ENCODE results near the gene CMTM4. TPM values are rescaled to one million over a fixed set of nuclear protein-coding genes. Genes with fewer than 3 reads are reported as not detected.
"Not testable (repeated sequence)": the region's sequence is repeated elsewhere in the genome, so short reads cannot be mapped to it uniquely, and the experiment has no call there.

The CMTM4 gene
- polyA plus RNA-seq, 3 donors = 69.1 to 70.8 (median 69.4) TPM

GRCh38 chr16:66706506-66706880 lies 9.9 kb upstream of the CMTM4 start:
- DNase-seq (ENCODE audit: low read depth in 3 of 3, low spot score in 2 of 3) = no peak

- no peak for DNase-seq (ENCODE audit: low read depth in 3 of 3, low spot score in 2 of 3)
Observed at GRCh38 chr16:66705790-66706505, 9.4 kb upstream of the CMTM4 start.

- no peak for DNase-seq (ENCODE audit: low read depth in 3 of 3, low spot score in 2 of 3)
Observed at GRCh38 chr16:66703406-66704215, 7.1 kb upstream of the CMTM4 start.

GRCh38 chr16:66701516-66701915 lies 5.0 kb upstream of the CMTM4 start:
- no peak for DNase-seq (ENCODE audit: low read depth in 3 of 3, low spot score in 2 of 3)

- DNase-seq (ENCODE audit: low read depth in 3 of 3, low spot score in 2 of 3) = no peak
Observed at GRCh38 chr16:66701026-66701425, 4.5 kb upstream of the CMTM4 start.

GRCh38 chr16:66699898-66700297 lies 3.4 kb upstream of the CMTM4 start:
- no peak for DNase-seq (ENCODE audit: low read depth in 3 of 3, low spot score in 2 of 3)

GRCh38 chr16:66698046-66698445 lies 1.5 kb upstream of the CMTM4 start:
- no peak for DNase-seq (ENCODE audit: low read depth in 3 of 3, low spot score in 2 of 3)

GRCh38 chr16:66695935-66696668 lies 441 bp downstream of the CMTM4 start:
- DNase-seq (ENCODE audit: low read depth in 3 of 3, low spot score in 2 of 3) = no peak

GRCh38 chr16:66695471-66695934 lies 1.0 kb downstream of the CMTM4 start:
- DNase-seq (ENCODE audit: low read depth in 3 of 3, low spot score in 2 of 3) = no peak

- DNase-seq (ENCODE audit: low read depth in 3 of 3, low spot score in 2 of 3) = no peak
Observed at GRCh38 chr16:66693149-66693548, 3.4 kb downstream of the CMTM4 start.

GRCh38 chr16:66692341-66692740 lies 4.2 kb downstream of the CMTM4 start:
- DNase-seq (ENCODE audit: low read depth in 3 of 3, low spot score in 2 of 3) = no peak

- no peak for DNase-seq (ENCODE audit: low read depth in 3 of 3, low spot score in 2 of 3)
Observed at GRCh38 chr16:66691234-66691633, 5.3 kb downstream of the CMTM4 start.

GRCh38 chr16:66690106-66690847 lies 6.3 kb downstream of the CMTM4 start:
- no peak for DNase-seq (ENCODE audit: low read depth in 3 of 3, low spot score in 2 of 3)

GRCh38 chr16:66689282-66689681 lies 7.3 kb downstream of the CMTM4 start:
- DNase-seq (ENCODE audit: low read depth in 3 of 3, low spot score in 2 of 3) = no peak

- no peak for DNase-seq (ENCODE audit: low read depth in 3 of 3, low spot score in 2 of 3)
Observed at GRCh38 chr16:66687906-66688625, 8.5 kb downstream of the CMTM4 start.

- DNase-seq (ENCODE audit: low read depth in 3 of 3, low spot score in 2 of 3) = not testable (repeated sequence)
Observed at GRCh38 chr16:66685501-66686115, 10.9 kb downstream of the CMTM4 start.

- DNase-seq (ENCODE audit: low read depth in 3 of 3, low spot score in 2 of 3) = no peak
Observed at GRCh38 chr16:66682271-66682670, 14.3 kb downstream of the CMTM4 start.

- no peak for DNase-seq (ENCODE audit: low read depth in 3 of 3, low spot score in 2 of 3)
Observed at GRCh38 chr16:66681676-66682075, 14.9 kb downstream of the CMTM4 start.

- no peak for DNase-seq (ENCODE audit: low read depth in 3 of 3, low spot score in 2 of 3)
Observed at GRCh38 chr16:66678337-66678736, 18.2 kb downstream of the CMTM4 start.

- DNase-seq (ENCODE audit: low read depth in 3 of 3, low spot score in 2 of 3) = no peak
Observed at GRCh38 chr16:66677836-66678235, 18.7 kb downstream of the CMTM4 start.

Data from right renal cortex interstitium (tissue), 3 donors.